B cell (primary cell): Measurements from ENCODE around the gene HSPBP1.

ENCODE experiments used
- EZH2 ChIP-seq: IDR thresholded peaks from 2 replicates; pipeline ENCODE4 v1.6.1; 2012; ENCODE audit warnings: borderline replicate concordance, low read depth, mild to moderate bottlenecking, moderate library complexity, low read length; ENCODE audit not compliant: insufficient read depth, poor library complexity, severe bottlenecking
- TF ChIP-seq, protein P1 (sequence below): fragments of 200-600 bp; IDR thresholded peaks from one replicate; pipeline ENCODE4 v1.8.0; 2022; ENCODE audit warnings: antibody characterized with exemption, mild to moderate bottlenecking

DNA sequence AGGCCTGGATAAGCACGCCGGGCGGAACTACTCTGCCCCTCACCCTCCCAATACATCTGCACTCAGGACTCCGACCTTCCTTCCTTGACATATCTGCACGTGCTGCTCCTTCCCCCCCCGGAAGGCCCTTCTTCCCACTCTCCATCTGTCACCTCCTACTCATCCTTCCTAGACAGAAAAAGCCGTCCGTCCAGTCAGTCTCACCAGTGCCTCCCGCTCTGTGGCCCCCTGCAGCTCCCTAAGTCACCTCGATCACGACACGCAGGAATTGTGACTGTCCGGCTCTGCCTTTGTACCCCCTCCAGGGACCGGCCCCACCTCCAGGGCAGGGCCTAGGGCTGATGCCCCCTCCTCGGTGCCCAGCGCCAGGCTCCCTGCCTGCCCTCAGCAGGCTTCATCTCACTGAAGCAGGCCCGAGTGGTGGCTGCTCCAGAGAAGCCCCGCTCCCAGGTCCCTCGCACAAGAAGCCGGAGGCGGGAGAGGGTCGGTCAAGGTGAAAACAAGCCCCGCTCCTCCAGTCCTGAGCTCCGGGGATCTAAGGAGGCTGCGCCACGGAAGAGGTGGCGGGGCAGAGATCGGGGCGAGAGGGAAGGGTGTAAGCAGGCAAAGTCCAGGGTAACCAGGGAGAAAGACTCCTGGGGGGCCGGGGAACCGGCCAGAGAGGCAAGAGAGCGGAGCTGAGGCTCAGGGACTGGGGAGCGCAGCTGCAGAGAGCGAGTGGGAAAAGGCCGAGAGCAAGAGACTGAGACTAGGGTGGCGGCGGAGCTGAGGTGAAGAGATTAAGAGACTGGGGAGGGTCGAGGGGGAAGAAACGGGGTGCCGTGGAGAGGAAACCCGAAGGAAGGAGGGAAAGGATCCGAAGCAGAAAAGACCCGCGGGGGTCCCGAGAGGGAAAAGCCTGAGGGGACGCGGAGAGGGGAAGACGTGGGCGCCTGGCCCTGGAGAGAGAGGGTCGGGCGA, 22.2 kb downstream of the HSPBP1 start:
- TF ChIP-seq, protein P1, sequence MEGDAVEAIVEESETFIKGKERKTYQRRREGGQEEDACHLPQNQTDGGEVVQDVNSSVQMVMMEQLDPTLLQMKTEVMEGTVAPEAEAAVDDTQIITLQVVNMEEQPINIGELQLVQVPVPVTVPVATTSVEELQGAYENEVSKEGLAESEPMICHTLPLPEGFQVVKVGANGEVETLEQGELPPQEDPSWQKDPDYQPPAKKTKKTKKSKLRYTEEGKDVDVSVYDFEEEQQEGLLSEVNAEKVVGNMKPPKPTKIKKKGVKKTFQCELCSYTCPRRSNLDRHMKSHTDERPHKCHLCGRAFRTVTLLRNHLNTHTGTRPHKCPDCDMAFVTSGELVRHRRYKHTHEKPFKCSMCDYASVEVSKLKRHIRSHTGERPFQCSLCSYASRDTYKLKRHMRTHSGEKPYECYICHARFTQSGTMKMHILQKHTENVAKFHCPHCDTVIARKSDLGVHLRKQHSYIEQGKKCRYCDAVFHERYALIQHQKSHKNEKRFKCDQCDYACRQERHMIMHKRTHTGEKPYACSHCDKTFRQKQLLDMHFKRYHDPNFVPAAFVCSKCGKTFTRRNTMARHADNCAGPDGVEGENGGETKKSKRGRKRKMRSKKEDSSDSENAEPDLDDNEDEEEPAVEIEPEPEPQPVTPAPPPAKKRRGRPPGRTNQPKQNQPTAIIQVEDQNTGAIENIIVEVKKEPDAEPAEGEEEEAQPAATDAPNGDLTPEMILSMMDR: no peak
- no peak for TF ChIP-seq EZH2
